ENCODE measurements around the gene SMARCA4.

DNA sequence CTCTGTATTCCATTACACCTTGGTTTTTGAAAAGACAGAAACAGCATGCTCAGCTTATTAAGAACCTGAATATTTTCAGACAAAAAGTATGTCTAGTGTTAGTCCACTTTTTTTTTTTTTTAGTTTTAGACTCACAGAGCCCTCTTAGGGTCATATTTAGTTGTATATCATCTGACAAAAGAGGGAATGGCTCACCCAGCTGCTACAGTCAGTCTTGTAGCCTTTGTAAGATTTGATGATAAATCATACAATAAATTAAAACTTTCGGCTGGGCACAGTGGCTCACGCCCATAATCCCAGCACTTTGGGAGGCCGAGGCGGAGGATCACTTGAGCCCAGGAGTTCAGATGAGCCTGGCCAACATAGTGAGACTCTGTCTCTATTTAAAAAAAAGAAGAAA is 84.7 kb downstream of the SMARCA4 start:
- no peak for TF ChIP-seq POLR2A (IDR thresholded peaks at IDR 0.05)
- TF ChIP-seq, protein P1, sequence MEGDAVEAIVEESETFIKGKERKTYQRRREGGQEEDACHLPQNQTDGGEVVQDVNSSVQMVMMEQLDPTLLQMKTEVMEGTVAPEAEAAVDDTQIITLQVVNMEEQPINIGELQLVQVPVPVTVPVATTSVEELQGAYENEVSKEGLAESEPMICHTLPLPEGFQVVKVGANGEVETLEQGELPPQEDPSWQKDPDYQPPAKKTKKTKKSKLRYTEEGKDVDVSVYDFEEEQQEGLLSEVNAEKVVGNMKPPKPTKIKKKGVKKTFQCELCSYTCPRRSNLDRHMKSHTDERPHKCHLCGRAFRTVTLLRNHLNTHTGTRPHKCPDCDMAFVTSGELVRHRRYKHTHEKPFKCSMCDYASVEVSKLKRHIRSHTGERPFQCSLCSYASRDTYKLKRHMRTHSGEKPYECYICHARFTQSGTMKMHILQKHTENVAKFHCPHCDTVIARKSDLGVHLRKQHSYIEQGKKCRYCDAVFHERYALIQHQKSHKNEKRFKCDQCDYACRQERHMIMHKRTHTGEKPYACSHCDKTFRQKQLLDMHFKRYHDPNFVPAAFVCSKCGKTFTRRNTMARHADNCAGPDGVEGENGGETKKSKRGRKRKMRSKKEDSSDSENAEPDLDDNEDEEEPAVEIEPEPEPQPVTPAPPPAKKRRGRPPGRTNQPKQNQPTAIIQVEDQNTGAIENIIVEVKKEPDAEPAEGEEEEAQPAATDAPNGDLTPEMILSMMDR (IDR thresholded peaks at IDR 0.05), result no peak

Measured in testis (tissue), 2 donors.